ENCODE measurements around the gene HOXB3.

The HOXB3 gene

GRCh38 chr17:48554412-48555257, 35.4 kb downstream of the HOXB3 start:
- FAIRE-seq = no peak
- no peak for DNase-seq (ENCODE audit: insufficient read length)
- TF ChIP-seq POLR2AphosphoS5 (IDR thresholded peaks at IDR 0.05; ENCODE audit: low read depth, low read length) = no peak
- TF ChIP-seq TAF1 (IDR thresholded peaks at IDR 0.05; ENCODE audit: borderline replicate concordance, low read depth, low read length) = no peak
- TF ChIP-seq POLR2A (IDR thresholded peaks at IDR 0.05; ENCODE audit: low read depth, low read length) = no peak

- FAIRE-seq = no peak
- DNase-seq (ENCODE audit: insufficient read length) = no peak
Observed at GRCh38 chr17:48553826-48554225, 36.2 kb downstream of the HOXB3 start.

GRCh38 chr17:48553190-48553547, 36.9 kb downstream of the HOXB3 start:
- no peak for DNase-seq (ENCODE audit: insufficient read length)
- no peak for FAIRE-seq
- TF ChIP-seq POLR2AphosphoS5 (IDR thresholded peaks at IDR 0.05; ENCODE audit: low read depth, low read length) (no peak), POLR2A (IDR thresholded peaks at IDR 0.05; ENCODE audit: low read depth, low read length) (no peak), TAF1 (IDR thresholded peaks at IDR 0.05; ENCODE audit: borderline replicate concordance, low read depth, low read length) (no peak)

More at GRCh38 chr17:48553826-48554225, 36.2 kb downstream of the HOXB3 start:
- TF ChIP-seq TAF1 (IDR thresholded peaks at IDR 0.05; ENCODE audit: borderline replicate concordance, low read depth, low read length) = no peak
- no peak for TF ChIP-seq POLR2A (IDR thresholded peaks at IDR 0.05; ENCODE audit: low read depth, low read length)
- no peak for TF ChIP-seq POLR2AphosphoS5 (IDR thresholded peaks at IDR 0.05; ENCODE audit: low read depth, low read length)

- FAIRE-seq = no peak
- TF ChIP-seq TAF1 (IDR thresholded peaks at IDR 0.05; ENCODE audit: borderline replicate concordance, low read depth, low read length) (no peak), POLR2AphosphoS5 (IDR thresholded peaks at IDR 0.05; ENCODE audit: low read depth, low read length) (no peak), POLR2A (IDR thresholded peaks at IDR 0.05; ENCODE audit: low read depth, low read length) (no peak)
- no peak for DNase-seq (ENCODE audit: insufficient read length)
Observed at GRCh38 chr17:48552466-48553189, 37.4 kb downstream of the HOXB3 start.

GRCh38 chr17:48551596-48552465, 38.2 kb downstream of the HOXB3 start:
- TF ChIP-seq POLR2A (IDR thresholded peaks at IDR 0.05; ENCODE audit: low read depth, low read length) (no peak), POLR2AphosphoS5 (IDR thresholded peaks at IDR 0.05; ENCODE audit: low read depth, low read length) (no peak), TAF1 (IDR thresholded peaks at IDR 0.05; ENCODE audit: borderline replicate concordance, low read depth, low read length) (no peak)
- no peak for DNase-seq (ENCODE audit: insufficient read length)
- no peak for FAIRE-seq

GRCh38 chr17:48551214-48551555, 38.9 kb downstream of the HOXB3 start:
- FAIRE-seq (no peak), DNase-seq (ENCODE audit: insufficient read length) (no peak)
- TF ChIP-seq TAF1 (IDR thresholded peaks at IDR 0.05; ENCODE audit: borderline replicate concordance, low read depth, low read length) (no peak), POLR2A (IDR thresholded peaks at IDR 0.05; ENCODE audit: low read depth, low read length) (no peak), POLR2AphosphoS5 (IDR thresholded peaks at IDR 0.05; ENCODE audit: low read depth, low read length) (no peak)

- TF ChIP-seq TAF1 (IDR thresholded peaks at IDR 0.05; ENCODE audit: borderline replicate concordance, low read depth, low read length) (no peak), POLR2A (IDR thresholded peaks at IDR 0.05; ENCODE audit: low read depth, low read length) (no peak), POLR2AphosphoS5 (IDR thresholded peaks at IDR 0.05; ENCODE audit: low read depth, low read length) (no peak)
- FAIRE-seq (no peak), DNase-seq (ENCODE audit: insufficient read length) (no peak)
Observed at GRCh38 chr17:48550502-48551213, 39.4 kb downstream of the HOXB3 start.

GRCh38 chr17:48549914-48550501, 40.0 kb downstream of the HOXB3 start:
- TF ChIP-seq POLR2AphosphoS5 (IDR thresholded peaks at IDR 0.05; ENCODE audit: low read depth, low read length) (no peak), POLR2A (IDR thresholded peaks at IDR 0.05; ENCODE audit: low read depth, low read length) (no peak), TAF1 (IDR thresholded peaks at IDR 0.05; ENCODE audit: borderline replicate concordance, low read depth, low read length) (no peak)
- FAIRE-seq = no peak
- DNase-seq (ENCODE audit: insufficient read length) = no peak

GRCh38 chr17:48549281-48549630, 40.8 kb downstream of the HOXB3 start:
- no peak for TF ChIP-seq POLR2AphosphoS5 (IDR thresholded peaks at IDR 0.05; ENCODE audit: low read depth, low read length)
- TF ChIP-seq POLR2A (IDR thresholded peaks at IDR 0.05; ENCODE audit: low read depth, low read length) = no peak
- TF ChIP-seq TAF1 (IDR thresholded peaks at IDR 0.05; ENCODE audit: borderline replicate concordance, low read depth, low read length) = no peak
- DNase-seq (ENCODE audit: insufficient read length) (no peak), FAIRE-seq (no peak)

GRCh38 chr17:48548523-48549280, 41.3 kb downstream of the HOXB3 start:
- DNase-seq (ENCODE audit: insufficient read length) = no peak
- no peak for TF ChIP-seq POLR2AphosphoS5 (IDR thresholded peaks at IDR 0.05; ENCODE audit: low read depth, low read length)
- TF ChIP-seq POLR2A (IDR thresholded peaks at IDR 0.05; ENCODE audit: low read depth, low read length) = no peak
- no peak for FAIRE-seq
